COLO668 (cell line): ENCODE results near the gene GMDS.

Experiments used
- DNase-seq: peaks from one replicate; lab custom pipeline; 2025; ENCODE audit not compliant: unreplicated experiment; lab: John Stamatoyannopoulos, UW

The GMDS gene

DNA sequence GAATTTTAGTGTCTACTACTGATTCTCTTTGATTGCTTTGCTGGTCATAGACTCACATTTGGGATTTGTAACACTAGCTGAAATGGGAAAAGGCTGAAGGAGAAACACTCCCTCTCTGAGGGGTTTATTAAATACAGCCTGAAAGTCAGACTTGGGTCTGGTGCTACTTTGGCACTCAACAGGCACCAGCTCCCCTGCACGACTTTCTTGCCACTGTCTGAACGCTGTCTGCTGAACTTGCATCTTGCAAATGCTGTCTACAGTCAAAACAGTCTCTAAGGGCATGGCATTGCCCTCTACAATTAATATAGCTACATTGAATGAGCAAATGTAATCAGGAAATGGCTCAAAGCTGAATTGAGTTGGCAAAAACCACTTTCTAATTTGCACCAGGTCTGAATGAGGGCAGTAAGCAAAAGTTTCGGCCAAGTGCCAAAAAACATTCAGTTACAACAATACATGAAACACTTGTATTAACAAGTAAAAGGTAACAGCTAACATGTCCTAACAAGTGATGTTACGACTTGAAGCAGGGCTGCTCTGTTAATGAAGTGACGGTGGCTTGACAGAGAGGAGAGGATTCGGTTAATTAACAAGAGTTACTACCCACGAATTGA, 516.2 kb downstream of the GMDS start:
- DNase-seq, result no peak

DNA sequence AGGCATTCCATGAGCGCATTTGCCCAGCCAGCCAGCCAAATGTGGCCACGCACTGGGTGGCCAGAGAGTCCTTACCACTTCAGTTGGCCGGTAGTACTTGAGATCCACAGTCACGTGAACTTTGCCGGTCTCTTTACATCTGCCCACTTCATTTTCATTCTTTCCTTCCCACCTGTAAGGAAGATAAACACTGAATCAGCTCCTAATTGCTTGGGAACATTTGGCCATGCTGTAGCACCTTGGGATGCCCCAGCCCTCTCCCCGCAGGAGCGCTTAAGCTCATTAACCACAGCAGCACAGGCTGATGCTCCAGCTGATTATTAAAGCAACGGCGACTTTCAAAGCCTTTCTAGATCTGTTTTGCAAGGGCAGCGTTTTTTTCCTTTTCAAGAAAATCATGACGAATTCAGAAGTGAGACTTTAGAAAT, 519.0 kb downstream of the GMDS start:
- peak; percentile 38 for DNase-seq

DNA sequence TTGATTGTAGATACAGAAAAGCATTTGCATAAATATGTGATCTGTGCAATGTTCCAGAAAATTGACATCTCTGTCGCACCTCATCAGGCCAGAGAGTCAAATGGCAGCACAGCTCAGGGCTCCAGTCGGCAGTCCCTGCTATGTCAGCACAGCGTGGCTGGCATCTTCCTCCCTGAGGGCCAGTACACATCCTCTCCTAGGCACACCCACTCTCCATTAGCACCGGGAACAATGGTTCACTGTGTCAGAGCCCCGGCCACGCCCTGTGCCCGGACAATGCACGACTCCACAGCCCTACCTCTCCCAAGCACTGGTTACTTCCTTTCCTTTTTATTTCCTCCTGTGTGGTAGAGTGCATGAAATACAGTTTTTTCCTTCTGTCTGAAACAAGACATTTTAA, 520.8 kb downstream of the GMDS start:
- peak; percentile 84 for DNase-seq

DNA sequence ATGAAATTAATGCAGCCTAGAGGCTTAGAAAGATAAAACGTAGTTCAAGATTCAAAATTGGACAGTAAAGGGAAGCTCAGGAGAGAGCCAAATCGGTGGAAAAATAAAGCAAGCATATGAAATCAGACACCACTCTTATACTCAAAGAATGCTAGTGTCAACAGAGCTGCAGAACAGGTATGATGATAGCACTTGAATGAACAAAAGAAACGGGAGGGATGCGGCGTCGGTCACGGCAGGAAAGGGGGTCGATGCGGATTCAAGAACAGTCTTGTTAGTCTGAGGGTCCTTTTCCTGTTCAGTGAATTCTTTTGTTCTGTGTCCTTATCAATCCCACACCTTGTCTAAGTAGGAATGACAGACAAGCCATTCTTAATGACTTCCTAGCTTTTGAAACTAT, 521.3 kb downstream of the GMDS start:
- peak; percentile 41 for DNase-seq

DNA sequence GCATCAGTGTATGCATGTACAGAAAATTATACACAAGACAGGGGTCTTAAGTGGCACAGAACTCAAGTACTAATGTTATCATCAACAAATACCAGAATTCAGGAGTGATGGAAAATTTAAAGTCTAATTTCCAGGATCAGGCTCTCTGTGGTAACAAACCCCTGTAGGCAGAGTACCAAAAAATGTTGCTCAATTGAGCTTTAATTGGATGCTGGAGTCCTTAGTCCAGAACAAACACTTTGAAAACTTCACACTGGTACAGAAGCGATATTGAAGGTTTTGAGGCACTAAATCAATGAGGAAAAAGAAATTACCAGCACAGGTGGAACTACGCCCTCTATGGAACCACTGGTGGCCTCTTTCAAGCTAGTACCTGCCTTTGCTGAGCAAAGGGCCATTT, 522.6 kb downstream of the GMDS start:
- DNase-seq, result no peak

DNA sequence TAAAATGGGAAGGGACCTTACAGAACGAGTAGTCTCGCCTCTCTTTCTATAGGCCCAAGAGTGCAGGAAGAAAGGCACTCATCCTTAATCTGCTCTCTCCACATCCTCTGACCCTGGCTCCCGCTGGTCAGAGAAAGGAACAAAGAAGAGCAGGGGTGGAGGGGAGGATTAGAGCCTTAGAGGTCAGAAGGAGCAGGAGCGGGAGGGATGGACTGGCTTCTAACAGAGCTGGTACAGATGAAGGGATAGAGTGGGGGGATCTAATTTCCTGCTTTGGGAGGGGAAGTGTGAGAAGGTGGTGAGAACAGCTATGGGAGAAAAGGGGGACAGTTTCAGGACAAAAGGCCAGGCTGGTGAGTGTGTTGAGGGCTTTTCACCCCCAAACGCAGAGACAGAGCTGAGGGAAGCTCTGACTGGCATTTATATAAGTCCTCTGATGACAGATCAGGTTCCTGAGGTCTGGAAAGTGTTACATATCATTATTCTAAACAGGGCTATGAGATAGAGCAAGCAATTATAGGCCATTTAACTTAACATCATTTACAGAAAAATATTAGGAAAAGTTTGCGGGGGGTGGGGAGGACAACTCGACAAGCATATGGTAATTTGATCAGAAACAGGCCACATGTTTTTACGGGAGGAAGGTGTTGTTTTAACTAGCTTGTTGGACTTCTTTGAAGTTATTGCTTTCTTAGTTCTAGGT, 524.6 kb downstream of the GMDS start:
- DNase-seq, result no peak

DNA sequence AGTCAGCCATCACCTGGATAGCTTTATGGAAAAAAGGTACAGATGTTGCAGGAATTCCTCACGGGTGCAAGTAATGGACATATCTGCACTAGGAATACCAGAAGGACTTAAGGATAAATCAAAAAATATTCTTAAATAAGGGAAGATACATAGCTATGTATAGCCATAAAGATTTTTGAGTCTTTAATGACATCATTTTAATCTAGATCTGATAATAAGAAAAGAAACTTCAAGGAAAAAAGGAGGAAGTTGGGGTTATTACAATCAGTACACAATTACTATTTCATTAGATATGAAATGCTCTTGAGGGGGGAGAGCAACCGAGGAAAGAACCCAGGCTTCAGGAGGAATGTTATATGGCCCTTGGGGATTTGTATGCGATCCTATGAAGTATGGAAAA, 525.5 kb downstream of the GMDS start:
- no peak for DNase-seq

DNA sequence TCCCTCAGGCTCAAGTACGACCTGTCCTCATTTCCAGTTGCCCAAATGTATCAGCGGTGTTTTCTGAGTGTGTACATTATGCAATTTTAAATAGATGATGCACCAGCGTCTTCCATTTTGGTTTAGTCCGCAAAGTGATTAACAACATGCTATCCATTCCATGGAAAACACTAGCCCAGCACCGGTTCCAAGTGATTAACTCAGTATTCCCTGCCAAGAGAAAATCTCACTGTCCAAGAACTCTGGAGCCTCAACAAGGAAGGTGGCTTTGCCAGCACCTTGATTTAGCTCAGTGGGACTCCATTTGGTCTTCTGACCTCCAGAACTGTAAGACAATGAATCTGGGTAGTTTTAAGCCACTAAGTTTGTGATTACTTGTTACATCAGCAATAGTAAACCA, 528.5 kb downstream of the GMDS start:
- no peak for DNase-seq

DNA sequence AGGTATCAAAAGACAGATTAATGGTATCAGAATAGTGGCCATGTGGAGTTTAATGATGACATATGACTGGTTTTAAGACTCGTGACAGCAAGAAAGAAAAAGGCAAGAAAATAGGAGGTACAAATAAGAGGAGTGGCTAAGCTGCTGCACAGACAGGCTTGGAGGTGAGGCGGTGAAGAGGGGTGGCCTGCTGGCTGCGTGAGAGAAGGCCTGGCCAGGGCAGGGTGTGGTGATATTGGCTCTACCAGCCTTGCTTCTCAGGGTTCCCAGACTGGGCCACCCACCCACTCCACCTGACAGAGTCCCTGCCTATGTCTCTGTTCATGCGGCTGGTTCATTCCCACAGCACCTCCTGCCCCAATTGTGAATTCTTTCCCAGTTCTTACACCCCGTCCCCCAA, 529.0 kb downstream of the GMDS start:
- DNase-seq, result no peak

DNA sequence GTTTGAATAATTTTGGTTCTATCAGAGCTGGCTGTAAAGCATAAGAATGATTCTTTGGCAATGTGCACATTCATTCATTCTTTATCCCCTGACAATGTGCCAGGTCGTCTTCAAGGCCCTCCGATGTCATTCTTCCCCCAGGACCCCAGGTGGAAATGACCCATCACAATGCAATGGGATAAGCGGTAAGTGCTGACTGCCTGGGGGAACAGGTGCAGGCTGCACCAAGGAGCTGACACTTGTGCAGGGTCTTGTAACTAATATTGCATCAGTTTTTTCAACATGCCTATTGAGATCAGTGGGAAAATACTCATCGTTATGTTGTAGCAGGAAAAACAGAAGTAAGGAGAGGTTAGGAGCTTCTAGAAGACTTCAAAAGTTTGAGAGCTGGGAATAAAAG, 530.1 kb downstream of the GMDS start:
- DNase-seq, result no peak

DNA sequence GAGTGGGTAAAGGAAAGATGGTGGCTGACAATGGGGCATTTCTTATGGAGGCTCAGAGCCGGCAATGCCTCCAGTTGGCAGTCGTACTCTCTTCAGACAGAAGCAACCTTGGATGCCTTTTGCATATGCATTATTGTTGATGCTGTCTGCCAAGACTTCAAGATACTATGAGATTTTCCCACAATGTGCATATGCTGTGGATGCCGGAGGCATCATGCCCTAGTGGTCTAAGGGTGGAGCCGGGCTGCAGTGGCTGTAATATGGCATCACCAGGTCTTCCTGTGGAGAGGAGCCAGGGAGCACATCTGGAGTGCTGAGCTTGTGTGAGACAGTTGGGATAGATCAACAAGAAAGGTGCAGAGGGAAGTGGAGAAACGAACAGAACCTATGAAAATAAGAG, 530.8 kb downstream of the GMDS start:
- DNase-seq, result no peak

DNA sequence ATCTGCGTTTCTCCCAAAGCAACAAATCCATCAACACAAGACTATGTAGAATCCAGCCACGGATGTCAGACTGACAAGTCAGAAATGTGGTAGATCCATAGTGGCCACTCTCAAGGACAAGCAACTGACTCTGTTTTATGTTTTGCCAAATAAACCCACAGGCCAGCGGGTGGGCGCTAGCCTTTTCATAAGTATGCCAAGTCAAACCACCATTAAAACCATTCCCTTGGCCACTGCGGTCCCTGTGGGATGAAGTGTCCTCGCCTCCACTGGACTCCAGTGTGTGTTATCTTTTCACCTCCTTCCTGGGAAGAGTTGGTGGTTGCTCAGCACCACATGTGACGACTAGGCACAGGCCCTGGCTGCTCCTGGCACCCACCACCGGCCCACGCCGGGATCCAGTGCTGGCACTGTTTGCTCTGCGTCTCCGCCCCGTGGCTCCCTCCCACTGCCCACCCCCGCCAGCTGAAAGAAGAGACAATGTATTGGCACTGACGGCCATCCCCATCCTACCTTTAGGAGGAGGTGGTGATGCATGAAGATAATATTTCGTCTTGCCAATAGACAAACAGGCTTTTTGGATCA, 532.3 kb downstream of the GMDS start:
- no peak for DNase-seq

DNA sequence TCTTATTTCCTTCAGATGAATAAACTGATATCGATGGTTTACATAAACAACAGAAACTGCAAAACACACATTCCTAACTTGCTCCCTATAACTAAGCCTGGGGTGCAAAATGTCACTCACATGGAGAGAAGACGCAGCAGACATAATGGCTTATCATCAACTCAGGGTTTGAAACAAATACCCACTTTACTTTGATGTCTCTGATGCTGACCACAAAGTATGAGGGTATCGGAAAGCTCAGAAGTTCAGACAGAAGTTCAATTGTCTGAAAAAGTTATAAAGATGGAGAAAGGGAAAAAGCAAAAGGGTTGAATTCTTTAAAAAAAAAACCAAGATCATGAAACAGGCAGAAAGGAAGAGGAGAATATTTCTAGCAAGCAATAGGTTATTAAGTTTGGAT, 533.0 kb downstream of the GMDS start:
- no peak for DNase-seq

DNA sequence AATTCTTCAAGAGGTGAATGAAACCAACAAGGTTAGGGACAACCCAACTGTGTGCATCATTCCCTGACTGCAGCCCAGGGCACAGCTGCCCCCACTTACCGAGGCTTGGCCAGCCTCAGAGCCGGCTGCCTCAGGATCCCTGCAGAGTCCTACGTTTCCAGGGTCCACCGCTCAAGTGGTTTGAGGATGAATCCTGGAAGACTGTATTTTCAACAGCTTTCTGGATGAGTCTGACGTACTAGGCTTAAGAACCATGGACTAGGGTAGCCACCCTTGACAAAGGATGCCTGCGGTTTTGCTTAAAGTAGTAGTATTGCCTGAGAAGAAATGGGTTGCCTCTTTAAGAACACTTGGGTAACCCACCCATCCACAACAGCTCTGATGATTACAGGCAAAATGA, 534.3 kb downstream of the GMDS start:
- no peak for DNase-seq

DNA sequence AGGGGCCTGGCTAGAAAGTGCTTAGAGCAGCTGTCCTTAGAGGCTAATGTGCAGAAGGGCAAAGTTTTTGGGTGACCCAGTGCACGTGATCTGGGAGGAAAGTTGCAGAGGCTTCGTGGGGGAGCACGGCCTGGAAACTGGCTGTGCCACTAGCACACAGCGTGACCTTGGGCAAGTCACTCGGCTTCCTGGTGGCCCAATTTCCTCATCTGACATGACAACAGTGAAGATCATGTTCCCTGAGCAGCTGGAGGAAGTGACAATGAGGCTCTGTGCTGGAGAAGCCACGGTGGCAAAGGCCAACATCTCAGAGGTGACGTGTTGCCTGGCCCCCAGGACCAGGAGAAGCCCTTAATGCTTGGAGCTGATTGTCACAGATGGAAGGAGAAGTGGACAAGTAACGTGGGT, 536.2 kb downstream of the GMDS start:
- peak; percentile 16 for DNase-seq

DNA sequence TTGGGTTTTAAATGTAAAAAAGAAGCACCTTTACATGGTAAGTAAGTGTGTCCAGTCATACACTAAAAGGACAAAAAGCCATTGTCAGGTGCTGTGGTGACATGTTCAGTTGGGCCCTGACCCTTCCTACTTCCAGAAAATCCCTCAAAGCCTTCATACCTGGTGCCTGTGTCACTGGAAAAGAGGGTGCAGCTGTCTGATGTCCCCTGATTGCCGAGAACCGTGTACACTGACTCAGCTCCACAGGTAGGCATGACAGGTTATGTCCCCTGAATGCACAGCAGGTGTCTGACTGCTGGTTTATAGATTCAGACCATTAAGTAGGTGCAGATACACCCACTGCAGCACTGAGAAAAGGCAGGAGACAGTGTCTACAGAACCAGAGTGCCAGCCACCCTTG, 536.6 kb downstream of the GMDS start:
- DNase-seq, result peak; percentile 13

DNA sequence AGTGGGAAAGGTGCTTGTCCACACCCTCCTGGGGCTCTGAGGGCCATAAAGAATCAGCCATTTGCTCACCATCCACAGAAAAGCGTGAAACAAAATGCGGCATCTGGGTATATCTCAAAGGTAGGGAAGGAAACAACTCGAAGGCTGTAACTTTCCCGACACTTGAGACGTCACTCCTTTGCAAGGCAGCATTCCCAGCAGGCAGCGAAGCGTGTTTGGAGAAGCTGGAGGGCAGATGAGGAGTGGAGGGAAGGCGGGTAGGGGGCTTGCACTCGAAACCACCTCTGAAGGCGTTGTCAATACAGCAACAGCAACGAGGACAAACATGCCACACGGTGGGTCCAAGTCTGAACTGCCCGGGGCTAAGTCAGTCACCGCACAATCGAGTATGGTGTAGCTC, 537.3 kb downstream of the GMDS start:
- DNase-seq, result no peak

DNA sequence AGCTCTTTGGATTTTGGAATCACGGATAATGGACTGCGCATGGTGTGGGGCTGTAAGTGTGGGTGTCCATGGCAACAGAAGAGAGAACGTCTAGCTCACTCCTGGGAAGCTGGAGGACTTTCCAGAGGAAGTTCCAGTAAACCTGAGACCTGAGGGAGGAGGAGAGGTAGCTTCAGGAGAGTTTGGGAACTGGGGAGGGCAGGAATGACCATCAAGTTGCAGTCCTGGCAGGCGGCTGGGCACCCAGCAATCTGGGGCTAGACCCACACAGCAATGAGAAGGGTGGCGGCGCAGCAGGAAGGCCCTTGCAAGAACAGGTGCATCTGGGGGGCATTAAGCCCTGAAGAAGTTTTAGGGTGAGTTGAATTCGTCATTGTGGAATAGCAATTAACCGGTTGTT, 539.8 kb downstream of the GMDS start:
- no peak for DNase-seq

DNA sequence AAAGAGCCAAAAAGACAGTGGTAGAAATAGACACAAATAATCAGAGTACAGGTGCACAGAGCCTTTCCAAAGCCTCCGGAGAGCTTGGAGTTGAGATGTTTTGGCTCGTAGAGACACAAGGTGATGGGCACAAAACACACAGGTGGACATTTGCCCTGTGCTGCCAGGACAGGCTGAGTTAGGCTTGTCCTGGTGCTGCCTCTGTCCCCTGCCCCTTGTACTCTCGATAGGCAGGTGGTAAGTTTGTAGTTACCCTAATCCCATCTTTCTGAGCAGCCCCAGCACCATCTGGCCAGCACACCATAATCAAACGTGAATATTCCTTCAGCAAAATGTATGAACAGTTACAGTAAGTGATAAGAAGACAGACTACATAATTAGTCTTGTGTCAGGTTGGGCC, 540.2 kb downstream of the GMDS start:
- no peak for DNase-seq

DNA sequence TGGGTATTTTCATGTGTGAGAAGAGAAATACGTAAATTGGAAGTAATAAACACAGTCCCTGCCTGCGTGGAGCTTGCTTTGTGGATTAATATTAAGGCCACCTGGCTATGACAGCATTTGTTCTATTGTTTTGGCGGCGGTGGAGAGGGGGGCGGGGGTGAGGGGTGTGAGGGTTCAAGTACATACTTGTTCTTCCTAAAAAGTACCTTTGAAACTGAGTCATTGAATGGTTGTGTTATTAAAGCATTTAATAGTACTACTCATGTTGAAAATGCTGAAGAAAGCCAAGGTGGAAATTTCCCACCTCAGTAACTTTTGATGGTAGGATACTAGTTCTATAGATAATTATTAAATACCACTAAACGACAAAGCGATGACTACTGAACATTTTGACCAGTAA, 540.7 kb downstream of the GMDS start:
- no peak for DNase-seq

DNA sequence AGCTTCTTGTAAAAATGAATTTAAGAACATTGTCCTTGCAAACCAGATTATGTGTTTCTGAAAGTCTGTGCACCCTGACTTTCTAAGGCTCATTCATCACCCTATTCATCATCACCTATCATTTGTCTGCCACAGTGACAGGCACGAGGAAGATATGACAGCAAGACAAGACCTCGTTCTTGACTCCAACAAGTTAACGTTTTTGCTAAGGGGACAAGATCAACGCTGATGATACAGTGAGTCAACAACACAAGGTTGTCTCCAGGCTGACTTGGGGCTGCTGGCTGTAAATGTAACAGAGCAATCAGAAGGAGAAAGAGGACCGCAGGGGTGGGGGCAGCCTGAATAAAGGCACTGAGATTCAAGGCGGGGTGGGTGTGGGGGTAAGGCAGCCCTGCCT, 541.5 kb downstream of the GMDS start:
- no peak for DNase-seq

DNA sequence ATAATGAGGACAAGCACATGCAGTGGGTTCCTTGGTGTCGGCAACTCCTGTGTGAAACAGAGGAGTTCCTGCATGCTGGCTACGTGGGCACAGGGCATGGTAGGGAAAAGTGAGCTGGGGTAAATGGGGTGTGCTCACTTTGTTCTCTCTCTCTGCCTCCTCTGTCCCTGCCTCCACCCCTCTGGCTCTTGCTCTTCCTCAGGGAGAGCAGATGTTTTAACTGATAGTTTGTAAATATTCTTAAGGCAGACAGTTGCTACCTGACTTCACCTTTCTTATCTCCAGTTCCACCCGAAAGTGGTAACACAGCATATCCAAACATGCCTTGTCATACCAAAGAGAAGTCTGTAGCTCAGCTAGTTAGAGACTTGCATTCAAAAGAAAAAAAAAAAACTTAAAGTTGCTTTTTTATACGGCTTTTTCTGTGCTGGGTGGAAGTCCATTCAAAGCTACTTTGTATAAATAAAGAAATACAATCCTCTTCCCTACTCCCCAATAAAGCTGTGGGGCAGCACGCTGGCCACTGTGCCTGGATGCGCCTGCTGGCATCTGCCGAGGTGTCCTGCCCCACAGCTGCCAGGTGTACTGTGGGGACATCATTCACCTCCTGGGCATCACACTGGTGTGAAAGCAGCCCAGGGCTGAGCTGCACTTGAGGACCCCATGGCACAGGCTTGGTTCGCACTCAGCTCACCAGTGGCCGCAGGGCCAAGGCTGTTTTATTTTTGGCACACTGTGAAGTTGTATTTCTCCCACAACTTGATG, 542.1 kb downstream of the GMDS start:
- no peak for DNase-seq
